GM18517 (cell line): ENCODE results near the gene DHX40.
"Not testable (repeated sequence)": the region's sequence is repeated elsewhere in the genome, so short reads cannot be mapped to it uniquely, and the experiment has no call there.

Experiments
- ATAC-seq: cut with Tn5 transposase; IDR thresholded peaks from one replicate; pipeline ENCODE4 v1.9.1; 2021; ENCODE audit warnings: mild to moderate bottlenecking, moderate library complexity; ENCODE audit not compliant: unreplicated experiment

The DHX40 gene

GRCh38 chr17:59627274-59627673 lies 61.9 kb downstream of the DHX40 start:
- ATAC-seq = no peak

- no peak for ATAC-seq
Measured at GRCh38 chr17:59627770-59628171, 62.4 kb downstream of the DHX40 start.

DNA sequence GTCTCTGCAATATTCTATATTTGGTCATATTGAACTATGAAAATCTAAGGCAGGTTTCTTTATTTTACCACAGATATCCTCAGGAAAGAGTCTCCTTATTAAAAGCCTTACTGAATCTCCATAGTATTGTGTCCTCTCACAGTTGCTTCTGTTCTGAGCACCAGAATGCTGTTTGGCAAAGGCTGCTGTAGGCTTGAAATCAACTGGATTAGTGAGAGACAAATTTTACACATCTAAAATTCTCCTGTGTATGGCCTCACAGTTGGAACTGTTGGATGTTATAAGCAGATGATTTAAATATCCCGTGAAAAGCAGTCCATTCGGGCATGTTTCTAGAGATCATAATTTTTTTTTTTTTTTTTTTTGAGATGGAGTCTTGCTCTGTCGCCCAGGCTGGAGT lies 63.8 kb downstream of the DHX40 start:
- no peak for ATAC-seq

DNA sequence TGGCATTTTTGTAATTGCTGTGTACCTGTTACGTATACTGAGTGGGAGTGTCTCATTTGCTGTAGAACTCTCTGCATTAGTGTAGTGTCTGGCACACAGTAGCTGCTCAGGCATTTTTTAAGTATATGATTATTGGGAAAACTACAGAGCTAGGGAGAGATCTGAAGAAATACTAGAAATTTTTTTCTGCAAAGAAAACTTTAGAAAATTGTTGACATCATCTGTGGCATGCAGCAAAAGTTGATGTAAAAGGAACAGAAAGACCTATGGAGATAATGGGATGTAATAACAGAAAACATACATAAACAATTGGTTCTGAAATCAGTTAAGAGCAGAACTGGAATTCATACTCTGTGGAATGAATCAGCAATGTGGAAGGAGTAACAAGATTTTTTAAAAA lies 65.9 kb downstream of the DHX40 start:
- no peak for ATAC-seq

DNA sequence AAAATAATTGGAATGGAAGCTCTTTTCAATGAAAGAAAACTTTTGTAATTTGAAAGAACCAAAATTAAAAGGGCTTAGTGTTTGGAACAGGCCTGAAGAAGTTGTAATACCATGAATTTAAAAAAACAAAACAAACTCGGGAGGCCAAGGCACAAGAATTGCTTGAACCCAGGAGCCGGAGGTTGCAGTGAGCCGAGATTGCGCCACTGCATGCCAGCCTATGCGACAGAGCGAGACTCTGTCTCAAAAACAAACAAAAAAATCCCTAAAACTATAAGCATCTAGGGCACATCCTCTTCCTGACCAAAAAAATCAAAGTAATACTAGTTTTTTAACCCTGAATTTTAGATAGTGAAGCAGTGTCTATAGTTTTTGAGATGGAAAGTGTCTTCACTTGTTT lies 67.0 kb downstream of the DHX40 start:
- ATAC-seq = no peak

GRCh38 chr17:59633658-59634359 lies 68.4 kb downstream of the DHX40 start:
- no peak for ATAC-seq

DNA sequence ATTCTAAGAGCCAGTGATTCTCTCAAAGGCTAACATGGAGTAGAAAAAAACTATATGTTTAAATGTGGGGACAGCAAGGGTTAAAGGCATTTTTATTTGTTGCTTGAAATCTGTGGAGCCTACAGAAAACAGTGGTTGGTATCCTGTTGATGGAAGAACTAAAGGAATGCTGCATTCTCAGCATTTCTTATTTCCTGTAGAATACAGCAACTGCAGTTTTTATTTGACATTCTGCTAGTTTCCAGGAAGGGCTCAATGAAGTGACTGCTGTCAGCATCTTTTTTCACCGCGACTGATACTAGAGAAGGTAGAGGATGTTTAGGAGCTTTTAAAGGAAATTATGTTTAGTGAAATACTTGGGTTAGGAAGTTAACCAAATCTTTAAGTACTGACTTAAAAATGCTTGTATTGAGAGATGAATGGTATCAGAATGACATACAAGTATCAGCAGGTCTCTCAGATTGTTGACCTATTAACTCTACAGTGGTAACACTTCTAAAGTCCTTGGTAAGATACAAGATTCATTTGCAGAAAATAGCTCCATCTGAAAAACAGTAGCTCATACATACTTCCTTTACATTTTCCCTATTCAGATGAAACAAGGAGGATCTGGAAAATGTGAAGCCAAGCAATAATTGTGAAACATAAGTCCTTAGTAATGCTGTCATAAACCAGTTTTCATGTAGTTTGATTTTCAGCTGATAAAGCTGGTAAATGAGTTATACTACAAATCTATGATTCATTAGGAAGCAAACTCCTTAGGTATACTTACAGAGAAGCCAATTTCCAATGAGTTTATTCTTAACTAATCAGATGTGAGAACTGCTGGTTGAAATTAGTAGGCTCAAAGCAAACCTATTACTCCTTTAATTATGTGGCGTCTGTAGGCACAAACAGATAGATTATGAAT lies 69.5 kb downstream of the DHX40 start:
- no peak for ATAC-seq

- ATAC-seq = no peak
Measured at GRCh38 chr17:59637611-59638310, 72.4 kb downstream of the DHX40 start.

GRCh38 chr17:59638553-59638952 lies 73.1 kb downstream of the DHX40 start:
- no peak for ATAC-seq

- peak; percentile 93 for ATAC-seq
Measured at GRCh38 chr17:59641799-59642484, 76.5 kb downstream of the DHX40 start.

DNA sequence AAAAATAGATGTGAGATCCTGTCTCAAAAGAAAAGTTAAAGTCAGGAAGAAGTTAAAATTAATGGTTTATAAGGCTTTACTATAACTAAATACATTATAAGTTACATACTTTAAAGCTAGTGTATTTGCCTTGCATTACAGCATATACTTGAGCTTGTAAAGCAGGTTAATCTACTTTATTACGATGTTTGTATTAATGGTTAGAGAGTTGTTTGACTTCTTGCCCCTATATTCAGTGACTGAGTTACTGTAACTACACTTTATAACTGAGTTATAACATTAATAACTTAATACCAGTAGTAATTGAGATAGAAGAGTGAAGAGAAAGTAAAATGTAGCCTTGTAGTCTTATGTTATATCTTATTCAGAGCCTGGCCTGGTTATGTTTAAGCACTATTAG lies 77.2 kb downstream of the DHX40 start:
- no peak for ATAC-seq

DNA sequence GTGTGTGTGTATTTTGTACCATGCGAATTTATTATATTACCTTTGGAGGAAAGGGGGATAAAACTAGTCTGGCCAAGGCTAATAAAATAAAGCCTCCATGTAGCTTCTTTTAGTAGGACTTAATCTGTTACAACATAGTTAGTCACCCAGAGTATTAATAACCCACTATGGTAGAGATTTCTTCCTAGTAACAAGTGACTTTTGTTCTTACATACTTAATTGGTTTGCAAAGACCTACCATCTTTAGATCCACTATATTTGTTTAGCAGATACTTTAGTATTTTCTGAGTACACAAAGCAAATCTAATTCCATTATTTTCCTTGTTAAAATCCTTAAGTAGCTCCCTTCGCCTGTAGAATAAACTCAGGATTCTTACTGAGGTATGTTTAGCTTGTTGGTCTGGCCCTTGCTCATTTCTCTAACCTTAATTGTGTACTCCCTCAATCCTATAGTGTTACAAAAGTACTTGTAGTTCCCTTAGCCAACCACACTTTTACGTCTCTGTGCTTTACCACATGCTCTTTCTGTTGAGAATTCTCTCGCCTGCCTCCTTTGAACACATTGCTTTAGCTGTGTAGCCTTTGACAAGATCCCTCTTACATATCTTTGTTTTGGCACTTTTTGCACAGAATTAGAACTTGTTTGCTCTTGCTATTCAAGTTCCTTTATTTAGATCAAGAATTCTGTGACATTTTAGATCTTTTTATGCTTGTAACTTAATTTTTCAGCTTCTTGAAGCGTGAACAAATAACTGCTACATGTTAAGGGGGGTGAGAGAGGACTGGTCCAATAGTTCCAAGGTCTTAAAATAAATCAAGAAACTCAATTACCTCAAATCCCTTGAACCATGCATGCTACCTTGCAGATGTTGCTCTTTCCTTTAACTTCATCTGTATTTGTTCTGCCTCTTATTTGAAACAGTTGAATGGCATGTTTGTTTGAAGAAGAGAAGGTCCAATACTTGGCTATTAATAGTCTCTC lies 78.0 kb downstream of the DHX40 start:
- no peak for ATAC-seq

- ATAC-seq = no peak
Measured at GRCh38 chr17:59647288-59647687, 81.9 kb downstream of the DHX40 start.

GRCh38 chr17:59649886-59650285 lies 84.5 kb downstream of the DHX40 start:
- no peak for ATAC-seq

- no peak for ATAC-seq
Measured at GRCh38 chr17:59650642-59651041, 85.2 kb downstream of the DHX40 start.

GRCh38 chr17:59651346-59651745 lies 85.9 kb downstream of the DHX40 start:
- no peak for ATAC-seq

GRCh38 chr17:59652119-59652518 lies 86.7 kb downstream of the DHX40 start:
- no peak for ATAC-seq

GRCh38 chr17:59656624-59657023 lies 91.2 kb downstream of the DHX40 start:
- ATAC-seq = not testable (repeated sequence)
